Measurements from ENCODE around the gene SLC25A23. TPM values are rescaled to one million over a fixed set of nuclear protein-coding genes. Genes with fewer than 3 reads are reported as not detected.

SLC25A23 gene
- polyA plus RNA-seq, 1 of the 3 experiments (the other 2 are of a cell fraction): 10.9 TPM

GRCh38 chr19:6499052-6499790 is 39.6 kb upstream of the SLC25A23 start:
- H3K9me3 ChIP-seq: no peaks in the 10 kb centered on the region
- H3K4me3 ChIP-seq (ENCODE audit: low read depth in 2 of 2, low read length in 1 of 2): no peak overlapping the region
- peaks cover 0 to 8% of the 10 kb centered on the region in 2 experiments; a peak in 1 of 4 replicates for H3K4me1 ChIP-seq (ENCODE audit: control insufficient read depth in 1 of 2, insufficient read depth in 2 of 2, low read depth in 1 of 2, low read length in 1 of 2)
- no peak overlapping the region for H3K9ac ChIP-seq
- no peaks in the 10 kb centered on the region for H3F3A ChIP-seq (replicated peaks; ENCODE audit: insufficient read depth)
- no peaks in the 10 kb centered on the region for H3K79me2 ChIP-seq (ENCODE audit: insufficient read depth)
- H3K4me2 ChIP-seq: no peak overlapping the region
- no peak for TF ChIP-seq ELF1 (IDR thresholded peaks at IDR 0.05)
- TF ChIP-seq REST (IDR thresholded peaks at IDR 0.05; ENCODE audit: low read depth, low read length): no peak
- no peak for TF ChIP-seq FOXJ3 (CRISPR knock-in tag; IDR thresholded peaks at IDR 0.05)
- no peak for TF ChIP-seq USF2 (IDR thresholded peaks at IDR 0.05; ENCODE audit: borderline replicate concordance, low read depth, low read length)
- TF ChIP-seq CHD2 (IDR thresholded peaks at IDR 0.05; ENCODE audit: low read length, partially characterized antibody): no peak
- no peak for TF ChIP-seq MXI1 (IDR thresholded peaks at IDR 0.05; ENCODE audit: low read depth, low read length)
- TF ChIP-seq FOSL2 (IDR thresholded peaks at IDR 0.05; ENCODE audit: borderline replicate concordance, low read depth): no peak
- TF ChIP-seq FOXM1 (IDR thresholded peaks at IDR 0.05; ENCODE audit: low read depth): no peak
- TF ChIP-seq, protein P1, sequence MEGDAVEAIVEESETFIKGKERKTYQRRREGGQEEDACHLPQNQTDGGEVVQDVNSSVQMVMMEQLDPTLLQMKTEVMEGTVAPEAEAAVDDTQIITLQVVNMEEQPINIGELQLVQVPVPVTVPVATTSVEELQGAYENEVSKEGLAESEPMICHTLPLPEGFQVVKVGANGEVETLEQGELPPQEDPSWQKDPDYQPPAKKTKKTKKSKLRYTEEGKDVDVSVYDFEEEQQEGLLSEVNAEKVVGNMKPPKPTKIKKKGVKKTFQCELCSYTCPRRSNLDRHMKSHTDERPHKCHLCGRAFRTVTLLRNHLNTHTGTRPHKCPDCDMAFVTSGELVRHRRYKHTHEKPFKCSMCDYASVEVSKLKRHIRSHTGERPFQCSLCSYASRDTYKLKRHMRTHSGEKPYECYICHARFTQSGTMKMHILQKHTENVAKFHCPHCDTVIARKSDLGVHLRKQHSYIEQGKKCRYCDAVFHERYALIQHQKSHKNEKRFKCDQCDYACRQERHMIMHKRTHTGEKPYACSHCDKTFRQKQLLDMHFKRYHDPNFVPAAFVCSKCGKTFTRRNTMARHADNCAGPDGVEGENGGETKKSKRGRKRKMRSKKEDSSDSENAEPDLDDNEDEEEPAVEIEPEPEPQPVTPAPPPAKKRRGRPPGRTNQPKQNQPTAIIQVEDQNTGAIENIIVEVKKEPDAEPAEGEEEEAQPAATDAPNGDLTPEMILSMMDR (IDR thresholded peaks at IDR 0.05): no peak
- no peak for TF ChIP-seq RAD21 (IDR thresholded peaks at IDR 0.05; ENCODE audit: low read length)
- no peak for TF ChIP-seq ZBTB33 (IDR thresholded peaks at IDR 0.05; ENCODE audit: borderline replicate concordance, low read depth)
- TF ChIP-seq, protein P2, sequence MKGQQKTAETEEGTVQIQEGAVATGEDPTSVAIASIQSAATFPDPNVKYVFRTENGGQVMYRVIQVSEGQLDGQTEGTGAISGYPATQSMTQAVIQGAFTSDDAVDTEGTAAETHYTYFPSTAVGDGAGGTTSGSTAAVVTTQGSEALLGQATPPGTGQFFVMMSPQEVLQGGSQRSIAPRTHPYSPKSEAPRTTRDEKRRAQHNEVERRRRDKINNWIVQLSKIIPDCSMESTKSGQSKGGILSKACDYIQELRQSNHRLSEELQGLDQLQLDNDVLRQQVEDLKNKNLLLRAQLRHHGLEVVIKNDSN (IDR thresholded peaks at IDR 0.05; ENCODE audit: borderline replicate concordance, low read depth): no peak
- no peak for TF ChIP-seq NRF1 (IDR thresholded peaks at IDR 0.05; ENCODE audit: low read depth, low read length)
- no peak for TF ChIP-seq MAX (IDR thresholded peaks at IDR 0.05; ENCODE audit: low read depth)
- no peak for TF ChIP-seq POLR2AphosphoS5 (IDR thresholded peaks at IDR 0.05; ENCODE audit: low read depth, low read length)
- no peak for TF ChIP-seq GATA2 (CRISPR knock-in tag; IDR thresholded peaks at IDR 0.05)
- no peak for TF ChIP-seq EP300 (IDR thresholded peaks at IDR 0.05; ENCODE audit: borderline replicate concordance in 1 of 2, low read depth in 1 of 2, low read length in 1 of 2)
- no peak for TF ChIP-seq EZH2phosphoT487 (IDR thresholded peaks at IDR 0.05; ENCODE audit: borderline replicate concordance, low read depth)
- H3K9me2 ChIP-seq: no peaks in the 10 kb centered on the region
- H3K27ac ChIP-seq (ENCODE audit: low read depth in 2 of 2, low read length in 1 of 2): no peak overlapping the region
- DNase-seq: no peak
- H4K20me1 ChIP-seq (ENCODE audit: insufficient read depth): no peaks in the 10 kb centered on the region
- 76% methylated on average over 17 of the region's 17 CpGs for WGBS (ENCODE audit: low lambda C conversion rate)
- no peak overlapping the region for H2AFZ ChIP-seq (ENCODE audit: low read depth)
- H3K27me3 ChIP-seq (ENCODE audit: insufficient read depth): peaks cover 7% of the 10 kb centered on the region
- ChIA-PET CTCF (interaction anchor here (0.7 to 1.6 kb wide), 3 partner anchors 16 to 18 kb away, joined by 3 to 4 read pairs (median 3); no protein-coding TSS in a partner anchor), POLR2A (no interaction called here)
- H3K36me3 ChIP-seq (replicated peaks in 1 of 2; ENCODE audit: control insufficient read depth in 1 of 2, insufficient read depth in 2 of 2, low read length in 1 of 2): no peaks in the 10 kb centered on the region
